Lower lobe of right lung (tissue), 2 donors: ENCODE results near the gene FSD1L. TPM values are rescaled to one million over a fixed set of nuclear protein-coding genes. Genes with fewer than 3 reads are reported as not detected.

ENCODE experiments used
- ATAC-seq, 2 donors: fragments of 200-7000 bp; cut with Tn5 transposase; one replicate each; pipeline ENCODE4 v1.9.1; 2020 to 2022; ENCODE audit warnings: mild to moderate bottlenecking in 2 of 2, moderate library complexity in 2 of 2
- DNase-seq: peaks from one replicate; pipeline ENCODE4 v3.0.0-alpha.2; 2020
- H3K27ac ChIP-seq: fragments of 200-600 bp; one replicate; pipeline ENCODE4 v1.8.0; 2022
- H3K27me3 ChIP-seq: fragments of 200-600 bp; one replicate; pipeline ENCODE4 v1.8.0; 2022; ENCODE audit warnings: low read depth
- H3K36me3 ChIP-seq: fragments of 200-600 bp; one replicate; pipeline ENCODE4 v1.8.0; 2022; ENCODE audit warnings: mild to moderate bottlenecking
- H3K4me1 ChIP-seq: fragments of 200-600 bp; one replicate; pipeline ENCODE4 v1.8.0; 2022
- H3K4me3 ChIP-seq: fragments of 200-600 bp; one replicate; pipeline ENCODE4 v1.8.0; 2022; ENCODE audit warnings: mild to moderate bottlenecking
- H3K9me3 ChIP-seq: fragments of 200-600 bp; one replicate; pipeline ENCODE4 v1.8.0; 2022
- CTCF ChIP-seq: fragments of 200-600 bp; IDR thresholded peaks from one replicate; pipeline ENCODE4 v1.8.0; 2022; ENCODE audit warnings: antibody characterized with exemption, mild to moderate bottlenecking
- intact Hi-C: fragments of 100-400 bp; cut with DNase I; formaldehyde crosslinking; loops from one replicate; pipeline ENCODE4 v1.11.0; 2022
- total RNA-seq: library from RNA; stranded (reverse); fragmentation: NEBNext Ultra II Directional; extraction: Animal tissue kit (Norgen Biotek cat#: 25700); gene quantifications from one replicate; pipeline ENCODE4 v1.2.1, GENCODE V29; 2021
- donor health status: DM: no; HTN: yes; CAD: no; lungs with severe emphysema.

The FSD1L gene
- total RNA-seq, 1 donor from 2014 or later, result 7.2 TPM

GRCh38 chr9:105426657-105427056, 21.2 kb upstream of the FSD1L start:
- DNase-seq, result no peak
- no peak for TF ChIP-seq CTCF

GRCh38 chr9:105431424-105432246, 16.2 kb upstream of the FSD1L start:
- DNase-seq, result no peak
- H3K27me3 ChIP-seq, result no peaks in the 10 kb centered on the region
- no peak for ATAC-seq
- H3K4me3 ChIP-seq, result no peak overlapping the region
- no peaks in the 10 kb centered on the region for H3K9me3 ChIP-seq
- H3K4me1 ChIP-seq, result no peaks in the 10 kb centered on the region
- no peak for TF ChIP-seq CTCF
- intact Hi-C loops, result no loop called here
- H3K36me3 ChIP-seq, result no peaks in the 10 kb centered on the region
- H3K27ac ChIP-seq, result no peak overlapping the region

More at GRCh38 chr9:105426657-105427056, 21.2 kb upstream of the FSD1L start:
- no peaks in the 10 kb centered on the region for H3K9me3 ChIP-seq
- H3K27me3 ChIP-seq, result no peaks in the 10 kb centered on the region
- no peak overlapping the region for H3K4me3 ChIP-seq
- no peak for ATAC-seq
- no peaks in the 10 kb centered on the region for H3K4me1 ChIP-seq
- intact Hi-C loops, result no loop called here
- no peaks in the 10 kb centered on the region for H3K36me3 ChIP-seq
- no peak overlapping the region for H3K27ac ChIP-seq

- no peaks in the 10 kb centered on the region for H3K9me3 ChIP-seq
- no peaks in the 10 kb centered on the region for H3K27me3 ChIP-seq
- DNase-seq, result no peak
- no peak overlapping the region for H3K27ac ChIP-seq
- H3K4me3 ChIP-seq, result no peak overlapping the region
- intact Hi-C loops, result no loop called here
- H3K36me3 ChIP-seq, result no peaks in the 10 kb centered on the region
- no peak for TF ChIP-seq CTCF
- H3K4me1 ChIP-seq, result no peaks in the 10 kb centered on the region
- ATAC-seq, result no peak
Measured at GRCh38 chr9:105432247-105432842, 15.5 kb upstream of the FSD1L start.

GRCh38 chr9:105435453-105435852, 12.4 kb upstream of the FSD1L start:
- no peak overlapping the region for H3K27ac ChIP-seq
- TF ChIP-seq CTCF, result no peak
- no peak for DNase-seq
- no peak overlapping the region for H3K4me3 ChIP-seq
- no peaks in the 10 kb centered on the region for H3K4me1 ChIP-seq
- no peak for ATAC-seq
- H3K36me3 ChIP-seq, result no peaks in the 10 kb centered on the region
- intact Hi-C loops, result no loop called here
- H3K27me3 ChIP-seq, result no peaks in the 10 kb centered on the region
- H3K9me3 ChIP-seq, result no peaks in the 10 kb centered on the region

- Histone ChIP-seq H3K4me3 (no peak overlapping the region), H3K9me3 (no peaks in the 10 kb centered on the region), H3K36me3 (no peaks in the 10 kb centered on the region), H3K27me3 (no peaks in the 10 kb centered on the region), H3K4me1 (no peaks in the 10 kb centered on the region), H3K27ac (no peak overlapping the region)
- TF ChIP-seq CTCF, result no peak
- no peak for ATAC-seq
- intact Hi-C loops, result no loop called here
- no peak for DNase-seq
Measured at GRCh38 chr9:105436783-105437182, 11.1 kb upstream of the FSD1L start.
